Neural cell (in vitro differentiated cells): Measurements from ENCODE around the gene PACSIN2. TPM values are rescaled to one million over a fixed set of nuclear protein-coding genes. Genes with fewer than 3 reads are reported as not detected.
"Not testable (repeated sequence)": the region's sequence is repeated elsewhere in the genome, so short reads cannot be mapped to it uniquely, and the experiment has no call there.

Experiments used
- H2AFZ ChIP-seq: fragments of 200-600, 300-800 bp; sonication (generic), shearing (Covaris generic); 2 replicates; pipeline ENCODE4 v1.6.0; 2014; ENCODE audit warnings: low read depth, mild to moderate bottlenecking, antibody characterized with exemption, low read length, moderate library complexity
- H3F3A ChIP-seq: fragments of 200-600 bp; shearing (Covaris generic); 2 replicates; pipeline ENCODE4 v1.6.1; 2016; ENCODE audit warnings: mild to moderate bottlenecking, moderate library complexity, mixed read lengths, antibody characterized with exemption, low read length; ENCODE audit not compliant: insufficient read depth, poor library complexity, severe bottlenecking
- H3K27ac ChIP-seq: fragments of 200-600, 300-800 bp; sonication (generic), shearing (Covaris generic); 2 replicates; pipeline ENCODE4 v1.5.1; 2014; ENCODE audit warnings: mild to moderate bottlenecking, low read length, moderate library complexity
- H3K27me3 ChIP-seq: fragments of 300-800, 200-600 bp; sonication (generic), shearing (Covaris generic); 2 replicates; pipeline ENCODE4 v1.6.0; 2014; ENCODE audit warnings: mild to moderate bottlenecking, low read depth, low read length, moderate library complexity; ENCODE audit not compliant: insufficient read depth
- H3K36me3 ChIP-seq: fragments of 300-800, 200-600 bp; sonication (generic), shearing (Covaris generic); 2 replicates; pipeline ENCODE4 v1.5.1; 2014; ENCODE audit warnings: mild to moderate bottlenecking, antibody characterized with exemption, low read length, moderate library complexity; ENCODE audit not compliant: insufficient read depth
- H3K4me2 ChIP-seq: fragments of 300-800, 200-600 bp; sonication (generic), shearing (Covaris generic); 2 replicates; pipeline ENCODE4 v1.6.0; 2014; ENCODE audit warnings: mild to moderate bottlenecking, low read length
- H3K4me3 ChIP-seq: fragments of 300-800, 200-600 bp; sonication (generic), shearing (Covaris generic); 2 replicates; pipeline ENCODE4 v1.5.1; 2014; ENCODE audit warnings: mild to moderate bottlenecking, low read length, moderate library complexity
- H3K79me2 ChIP-seq: fragments of 200-600 bp; shearing (Covaris generic); replicated peaks from 2 replicates; pipeline ENCODE4 v1.6.0; 2014; ENCODE audit warnings: mild to moderate bottlenecking, low read length, moderate library complexity; ENCODE audit not compliant: insufficient read depth
- H3K9ac ChIP-seq: fragments of 300-800, 200-600 bp; sonication (generic), shearing (Covaris generic); 2 replicates; pipeline ENCODE4 v1.6.1; 2016; ENCODE audit warnings: mild to moderate bottlenecking, low read length, mixed read lengths
- H3K9me2 ChIP-seq: fragments of 200-600 bp; shearing (Covaris generic); 2 replicates; pipeline ENCODE4 v1.6.1; 2016; ENCODE audit warnings: mild to moderate bottlenecking, low read length, mixed read lengths; ENCODE audit not compliant: insufficient read depth
- H3K9me3 ChIP-seq: fragments of 200-600, 300-800 bp; sonication (generic), shearing (Covaris generic); 2 replicates; pipeline ENCODE4 v1.6.1; 2016; ENCODE audit warnings: mild to moderate bottlenecking, mixed run types, low read length, moderate library complexity, mixed read lengths
- H4K20me1 ChIP-seq: fragments of 200-600 bp; shearing (Covaris generic); 2 replicates; pipeline ENCODE4 v1.6.1; 2016; ENCODE audit warnings: mild to moderate bottlenecking, mixed run types; ENCODE audit not compliant: insufficient read depth
- CTCF ChIP-seq: fragments of 450-650 bp; IDR thresholded peaks from 2 replicates; pipeline ENCODE4 v1.5.1; 2014; ENCODE audit warnings: antibody characterized with exemption, mild to moderate bottlenecking, moderate library complexity; ENCODE audit not compliant: poor library complexity, severe bottlenecking
- EP300 ChIP-seq: fragments of 450-650 bp; conservative IDR thresholded peaks from 2 replicates; pipeline ENCODE4 v1.6.1; 2014; ENCODE audit warnings: antibody characterized with exemption, mild to moderate bottlenecking, moderate library complexity; ENCODE audit not compliant: poor library complexity, severe bottlenecking
- EZH2 ChIP-seq: fragments of 200-600, 300-800 bp; shearing (Covaris generic), sonication (generic); IDR thresholded peaks from 2 replicates; pipeline ENCODE4 v1.6.1; 2014; ENCODE audit warnings: antibody characterized with exemption, low read length, borderline replicate concordance, mild to moderate bottlenecking; ENCODE audit not compliant: insufficient read depth, poor library complexity, severe bottlenecking
- MXI1 ChIP-seq: fragments of 450-650 bp; conservative IDR thresholded peaks from 2 replicates; pipeline ENCODE4 v1.6.1; 2014; ENCODE audit warnings: antibody characterized with exemption, mild to moderate bottlenecking; ENCODE audit not compliant: poor library complexity, severe bottlenecking
- POLR2AphosphoS5 ChIP-seq: IDR thresholded peaks from 2 replicates; pipeline ENCODE4 v1.6.1; 2012
- RAD21 ChIP-seq: fragments of 450-650 bp; conservative IDR thresholded peaks from 2 replicates; pipeline ENCODE4 v1.6.1; 2014; ENCODE audit warnings: antibody characterized with exemption, mild to moderate bottlenecking, moderate library complexity
- REST ChIP-seq: IDR thresholded peaks from 2 replicates; pipeline ENCODE4 v1.6.1; 2012; ENCODE audit warnings: borderline replicate concordance
- SMC3 ChIP-seq: fragments of 450-650 bp; conservative IDR thresholded peaks from 2 replicates; pipeline ENCODE4 v1.6.1; 2014; ENCODE audit warnings: antibody characterized with exemption, mild to moderate bottlenecking, moderate library complexity; ENCODE audit not compliant: poor library complexity
- TAF1 ChIP-seq: IDR thresholded peaks from 2 replicates; pipeline ENCODE4 v1.6.1; 2012; ENCODE audit warnings: low read depth
- polyA plus RNA-seq: library from polyadenylated mRNA; depleted of rRNA; stranded (reverse); fragments of >200 nt; gene quantifications from 2 replicates; pipeline ENCODE4 v1.2.3, GENCODE V29; 2014

The PACSIN2 gene
- polyA plus RNA-seq, 1 donor from 2014 or later, result 47.2 TPM

GRCh38 chr22:42997582-42998090, 17.3 kb downstream of the PACSIN2 start:
- no peak overlapping the region for H3K4me3 ChIP-seq
- H3K9ac ChIP-seq, result no peak overlapping the region
- H3K27me3 ChIP-seq, result no peaks in the 10 kb centered on the region
- H3K4me2 ChIP-seq, result no peak overlapping the region
- H3K79me2 ChIP-seq, result peaks cover 14% of the 10 kb centered on the region
- no peak overlapping the region for H2AFZ ChIP-seq
- H3K36me3 ChIP-seq, result no peaks in the 10 kb centered on the region
- H3K27ac ChIP-seq, result no peak overlapping the region
- peaks cover 3% of the 10 kb centered on the region for H3K9me3 ChIP-seq
- TF ChIP-seq TAF1, result no peak
- TF ChIP-seq CTCF, result no peak
- no peak for TF ChIP-seq RAD21
- TF ChIP-seq EP300, result no peak
- no peak for TF ChIP-seq MXI1
- no peak for TF ChIP-seq EZH2
- no peak for TF ChIP-seq REST
- TF ChIP-seq SMC3, result no peak
- TF ChIP-seq POLR2AphosphoS5, result no peak
- no peaks in the 10 kb centered on the region for H4K20me1 ChIP-seq
- no peaks in the 10 kb centered on the region for H3F3A ChIP-seq
- H3K9me2 ChIP-seq, result no peaks in the 10 kb centered on the region

- no peaks in the 10 kb centered on the region for H4K20me1 ChIP-seq
- H3K9me2 ChIP-seq, result no peaks in the 10 kb centered on the region
- no peak overlapping the region for H3K9ac ChIP-seq
- H3K9me3 ChIP-seq, result peaks cover 3% of the 10 kb centered on the region
- no peak overlapping the region for H3K27ac ChIP-seq
- H3K36me3 ChIP-seq, result no peaks in the 10 kb centered on the region
- H2AFZ ChIP-seq, result no peak overlapping the region
- H3K4me2 ChIP-seq, result no peak overlapping the region
- H3K4me3 ChIP-seq, result no peak overlapping the region
- H3K27me3 ChIP-seq, result no peaks in the 10 kb centered on the region
- H3K79me2 ChIP-seq, result peaks cover 14% of the 10 kb centered on the region
- TF ChIP-seq POLR2AphosphoS5 (no peak), EP300 (no peak), TAF1 (no peak), SMC3 (no peak), EZH2 (no peak), MXI1 (no peak), REST (no peak), CTCF (no peak), RAD21 (no peak)
- no peaks in the 10 kb centered on the region for H3F3A ChIP-seq
Observed at GRCh38 chr22:42996646-42997365, 18.1 kb downstream of the PACSIN2 start.

- H3K9me3 ChIP-seq, H3K36me3 ChIP-seq, H3K4me3 ChIP-seq, H3F3A ChIP-seq, H3K27ac ChIP-seq, H3K9me2 ChIP-seq, H3K9ac ChIP-seq, H4K20me1 ChIP-seq, H3K4me2 ChIP-seq, H2AFZ ChIP-seq, H3K27me3 ChIP-seq: not testable (repeated sequence)
- H3K79me2 ChIP-seq, result peaks cover 11% of the 10 kb centered on the region
Observed at GRCh38 chr22:42995654-42996053, 19.3 kb downstream of the PACSIN2 start.
